GM18870 (cell line): ENCODE measurements around the gene OR2AT4.
"Not testable (repeated sequence)": the region's sequence is repeated elsewhere in the genome, so short reads cannot be mapped to it uniquely, and the experiment has no call there.

Experiments used
- ATAC-seq: cut with Tn5 transposase; IDR thresholded peaks from one replicate; pipeline ENCODE4 v1.9.1; 2021; ENCODE audit warnings: moderate library complexity; ENCODE audit not compliant: unreplicated experiment

The OR2AT4 gene

GRCh38 chr11:75096456-75097172 is at the start of gene OR2AT4:
Gene OR2AT4, minus strand, starts transcription at chr11:75096876.
- ATAC-seq: no peak

- no peak for ATAC-seq
These were observed 49.4 kb upstream of the OR2AT4 start for GRCh38 chr11:75145972-75146519.

GRCh38 chr11:75145196-75145971 is 48.7 kb upstream of the OR2AT4 start:
- ATAC-seq: no peak

GRCh38 chr11:75144716-75145014 is 48.0 kb upstream of the OR2AT4 start:
- ATAC-seq: no peak

- peak; percentile 14 for ATAC-seq
These were observed 46.7 kb upstream of the OR2AT4 start for GRCh38 chr11:75143420-75143731.

- peak; percentile 62 for ATAC-seq
These were observed 46.2 kb upstream of the OR2AT4 start for GRCh38 chr11:75142714-75143419.

GRCh38 chr11:75141166-75141565 is 44.5 kb upstream of the OR2AT4 start:
- ATAC-seq: no peak

GRCh38 chr11:75140269-75141138 is 43.8 kb upstream of the OR2AT4 start:
- ATAC-seq: no peak

GRCh38 chr11:75135651-75136050 is 39.0 kb upstream of the OR2AT4 start:
- ATAC-seq: no peak

- ATAC-seq: no peak
These were observed 38.5 kb upstream of the OR2AT4 start for GRCh38 chr11:75135021-75135650.

- no peak for ATAC-seq
These were observed 37.3 kb upstream of the OR2AT4 start for GRCh38 chr11:75133976-75134375.

GRCh38 chr11:75132080-75132479 is 35.4 kb upstream of the OR2AT4 start:
- ATAC-seq: no peak

- no peak for ATAC-seq
These were observed 29.9 kb upstream of the OR2AT4 start for GRCh38 chr11:75126564-75126963.

GRCh38 chr11:75118577-75118976 is 21.9 kb upstream of the OR2AT4 start:
- no peak for ATAC-seq

GRCh38 chr11:75114465-75114864 is 17.8 kb upstream of the OR2AT4 start:
- no peak for ATAC-seq

- no peak for ATAC-seq
These were observed 16.4 kb upstream of the OR2AT4 start for GRCh38 chr11:75113030-75113429.

- ATAC-seq: no peak
These were observed 15.5 kb upstream of the OR2AT4 start for GRCh38 chr11:75112200-75112599.

- no peak for ATAC-seq
These were observed 10.5 kb upstream of the OR2AT4 start for GRCh38 chr11:75107187-75107586.

GRCh38 chr11:75105967-75106681 is 9.4 kb upstream of the OR2AT4 start:
- ATAC-seq: not testable (repeated sequence)

GRCh38 chr11:75105462-75105925 is 8.8 kb upstream of the OR2AT4 start:
- no peak for ATAC-seq
